Common myeloid progenitor, CD34-positive (primary cell): Measurements from ENCODE around the gene TSKU.

ENCODE experiments used
- CTCF ChIA-PET: fragments of 350-600 bp; sonication (Branson Sonifier 250); formaldehyde crosslinking; loops from one replicate; lab custom pipeline; 2021; ENCODE audit warnings: antibody characterized with exemption; lab: Charles Lee
- POLR2A ChIA-PET: fragments of 350-600 bp; sonication (Branson Sonifier 250); formaldehyde crosslinking; loops from one replicate; lab custom pipeline; 2021; ENCODE audit warnings: antibody characterized with exemption; lab: Charles Lee
- DNase-seq, 3 donors: peaks; one replicate each; pipeline versions ENCODE4 v3.0.0 to v3.0.0-alpha.2; 2013
- H3K27ac ChIP-seq, 2 experiments: 1 replicate in 1 of 2; 2 replicates in 1 of 2; pipeline ENCODE4 v1.7.0; 2013; ENCODE audit warnings: inconsistent platforms in 2 of 2, low read length in 2 of 2, mild to moderate bottlenecking in 2 of 2, low read depth in 1 of 2, moderate library complexity in 1 of 2; ENCODE audit not compliant: severe bottlenecking in 2 of 2, insufficient read depth in 1 of 2, poor library complexity in 1 of 2
- H3K27me3 ChIP-seq, 5 experiments: replicated peaks in 2 of 5; 1 replicate in 3 of 5; 2 replicates in 2 of 5; pipeline versions ENCODE4 v1.6.1 to v1.7.0; 2013; ENCODE audit warnings: low read length in 4 of 5, mild to moderate bottlenecking in 2 of 5, moderate library complexity in 2 of 5, inconsistent platforms in 1 of 5; ENCODE audit not compliant: insufficient read depth in 5 of 5, control insufficient read depth in 4 of 5
- H3K36me3 ChIP-seq, 4 experiments: 1 replicate in 2 of 4; 2 replicates in 2 of 4; pipeline versions ENCODE4 v1.6.1 to v1.7.0; 2013; ENCODE audit warnings: low read length in 3 of 4, control low read depth in 1 of 4, mild to moderate bottlenecking in 1 of 4; ENCODE audit not compliant: control insufficient read depth in 4 of 4, insufficient read depth in 4 of 4
- H3K4me1 ChIP-seq, 4 experiments: 1 replicate in 3 of 4; 2 replicates in 1 of 4; pipeline versions ENCODE4 v1.6.1 to v1.7.1; 2013; ENCODE audit warnings: low read length in 3 of 4, mild to moderate bottlenecking in 3 of 4, control low read depth in 1 of 4, inconsistent platforms in 1 of 4, moderate library complexity in 1 of 4; ENCODE audit not compliant: control insufficient read depth in 4 of 4, insufficient read depth in 4 of 4; ENCODE audit errors: control extremely low read depth in 1 of 4
- H3K4me3 ChIP-seq, 7 experiments: 1 replicate in 4 of 7; 2 replicates in 3 of 7; pipeline versions ENCODE4 v1.5.1 to v1.7.0; 2013; ENCODE audit warnings: mild to moderate bottlenecking in 7 of 7, low read length in 6 of 7, moderate library complexity in 6 of 7, inconsistent platforms in 2 of 7, low read depth in 2 of 7, control low read depth in 1 of 7; ENCODE audit not compliant: insufficient read depth in 4 of 7, control insufficient read depth in 1 of 7; ENCODE audit errors: extremely low read depth in 1 of 7
- H3K9me3 ChIP-seq, 5 experiments: 1 replicate in 4 of 5; 2 replicates in 1 of 5; pipeline versions ENCODE4 v1.6.1 to v1.7.1; 2013; ENCODE audit warnings: low read length in 4 of 5, mild to moderate bottlenecking in 2 of 5, inconsistent platforms in 1 of 5, low read depth in 1 of 5, moderate library complexity in 1 of 5; ENCODE audit not compliant: control insufficient read depth in 4 of 5, insufficient read depth in 2 of 5; ENCODE audit errors: control extremely low read depth in 1 of 5
- WGBS: methylation state at CpG from one replicate; pipeline ENCODE4 v1.1.5; 2013; ENCODE audit not compliant: insufficient coverage; 5-methylcytosine and 5-hydroxymethylcytosine counted together

Gene TSKU

GRCh38 chr11:76846441-76846840 is 63.3 kb downstream of the TSKU start:
- ChIA-PET CTCF (no interaction called here), POLR2A (interaction anchor here (0.7 kb wide), 1 partner anchor 16 kb away, joined by 5 read pairs; no protein-coding TSS in a partner anchor)
- 100% methylated on average over 2 of the region's 3 CpGs for WGBS
- no peaks in the 10 kb centered on the region for H3K9me3 ChIP-seq
- H3K4me3 ChIP-seq, result no peak overlapping the region
- no peak for DNase-seq
- H3K27ac ChIP-seq, result no peak overlapping the region
- H3K4me1 ChIP-seq, result no peaks in the 10 kb centered on the region
- peaks cover 0 to 4% (median 0%) of the 10 kb centered on the region in 5 experiments for H3K27me3 ChIP-seq
- no peaks in the 10 kb centered on the region for H3K36me3 ChIP-seq
